Fibroblast of skin of left biceps (primary cell): Measurements from ENCODE around the gene POLA2.

Source experiments
- DNase-seq, 2 experiments: peaks; one replicate each; pipeline ENCODE4 v3.0.0-alpha.2; 2013; ENCODE audit warnings: low read depth in 2 of 2

Gene POLA2

DNA sequence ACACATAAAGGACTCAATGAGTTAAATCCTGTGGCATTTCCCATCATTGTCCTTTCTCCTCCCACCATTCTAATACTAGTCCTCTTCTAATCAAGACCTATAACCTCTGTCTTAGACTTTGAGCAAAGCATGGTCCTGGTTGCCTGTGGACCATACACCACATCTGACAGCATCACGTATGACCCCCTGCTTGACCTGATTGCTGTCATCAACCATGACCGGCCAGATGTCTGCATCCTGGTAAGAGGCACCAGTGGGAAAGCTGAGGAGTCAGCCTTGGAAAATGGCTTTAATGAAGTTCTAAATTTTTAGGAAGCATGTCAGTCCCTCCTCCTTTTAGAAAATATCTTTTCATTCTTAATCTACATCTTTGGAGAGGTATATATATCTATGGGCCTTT is 25.8 kb downstream of the POLA2 start:
- DNase-seq = no peak

DNA sequence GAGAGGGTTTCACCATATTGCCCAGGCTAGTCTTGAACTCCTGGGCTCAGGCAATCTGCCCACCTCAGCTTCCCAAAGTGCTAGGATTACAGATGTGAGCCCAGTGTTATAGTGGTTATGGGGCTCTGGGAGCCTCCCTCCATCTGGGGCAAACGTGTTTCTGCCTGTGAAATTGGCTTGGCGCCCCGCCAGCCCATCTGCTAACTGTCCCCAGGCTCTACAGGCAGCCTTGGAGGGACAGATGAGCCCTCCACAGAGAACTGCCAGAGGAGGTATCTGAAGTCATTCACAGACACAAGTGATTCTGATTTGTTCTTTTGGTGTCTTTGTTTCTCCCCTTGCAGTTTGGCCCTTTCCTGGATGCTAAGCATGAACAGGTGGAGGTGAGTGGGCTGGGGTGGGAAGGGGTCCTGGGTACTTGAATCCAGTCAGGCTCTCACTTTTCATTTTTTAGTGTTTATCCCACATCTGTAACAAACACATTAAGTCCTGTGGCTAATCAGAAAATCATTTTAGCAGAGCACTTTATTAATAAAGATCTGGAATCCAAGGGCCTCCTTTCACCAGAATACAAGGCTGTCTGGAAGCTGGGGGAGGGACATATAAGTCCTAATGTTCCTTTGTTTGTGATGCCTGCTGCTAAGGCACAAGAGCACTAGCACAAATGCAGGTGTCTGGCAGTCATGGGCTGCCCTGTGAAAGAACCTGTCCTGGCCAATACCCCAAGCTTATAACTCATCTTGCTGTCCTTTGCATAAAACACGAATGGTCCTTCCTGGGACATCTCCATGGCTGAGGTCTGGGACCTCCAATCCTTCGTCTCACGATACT is 27.2 kb downstream of the POLA2 start:
- no peak for DNase-seq

DNA sequence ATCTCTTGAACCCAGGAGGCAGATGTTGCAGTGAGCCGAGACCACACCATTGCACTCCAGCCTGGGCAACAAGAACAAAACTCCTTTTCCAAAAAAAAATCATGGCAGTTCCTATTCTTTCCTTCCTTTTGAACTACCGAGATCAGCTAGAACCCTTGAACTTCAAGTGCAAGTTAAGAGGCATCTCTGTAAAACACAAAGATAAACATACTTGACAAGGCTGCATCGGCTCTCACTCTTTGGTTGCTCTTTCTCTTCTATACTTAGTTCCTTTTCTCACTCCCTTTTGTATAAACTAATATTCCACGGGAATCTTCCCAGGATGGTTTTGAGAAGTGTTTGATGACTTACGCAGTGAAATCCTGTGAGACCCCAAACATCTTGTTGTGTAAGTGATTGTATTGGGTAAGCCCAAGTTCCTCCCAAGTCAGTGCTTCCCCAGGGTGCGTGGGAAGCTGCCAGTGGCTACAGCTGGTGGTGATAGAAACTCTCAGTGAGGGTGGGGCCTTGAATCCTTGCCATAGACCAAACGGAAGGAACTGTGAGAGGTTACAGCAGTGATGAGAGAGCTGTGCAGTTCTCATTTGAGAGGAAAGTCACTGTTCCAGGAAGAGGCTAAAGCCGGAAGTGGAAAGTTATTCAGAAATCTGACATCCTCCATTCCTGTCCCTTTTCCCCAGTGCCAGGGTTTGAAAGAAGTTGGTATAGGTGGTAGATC is 28.8 kb downstream of the POLA2 start:
- DNase-seq = peak; percentile 98

DNA sequence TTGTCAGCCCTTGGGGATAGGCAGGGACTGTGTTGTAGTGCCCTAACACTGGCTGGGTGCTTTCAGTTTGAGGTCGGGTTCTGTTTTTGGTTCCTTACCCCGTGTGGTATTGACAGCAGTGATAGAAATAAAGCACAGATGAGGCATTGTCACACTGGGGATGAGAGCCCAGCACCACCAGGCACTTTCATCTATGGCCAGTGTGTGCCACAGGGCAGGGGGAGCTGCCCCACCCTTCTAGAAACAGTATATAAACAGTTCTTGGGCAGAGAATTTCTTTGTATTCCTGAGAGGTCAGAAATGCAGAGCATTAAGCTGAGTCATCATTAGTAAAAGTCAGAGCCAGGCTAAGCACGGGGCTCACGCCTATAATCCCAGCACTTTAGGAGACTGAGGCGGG is 29.9 kb downstream of the POLA2 start:
- DNase-seq = peak in 1 of 2 experiments; percentile 42

DNA sequence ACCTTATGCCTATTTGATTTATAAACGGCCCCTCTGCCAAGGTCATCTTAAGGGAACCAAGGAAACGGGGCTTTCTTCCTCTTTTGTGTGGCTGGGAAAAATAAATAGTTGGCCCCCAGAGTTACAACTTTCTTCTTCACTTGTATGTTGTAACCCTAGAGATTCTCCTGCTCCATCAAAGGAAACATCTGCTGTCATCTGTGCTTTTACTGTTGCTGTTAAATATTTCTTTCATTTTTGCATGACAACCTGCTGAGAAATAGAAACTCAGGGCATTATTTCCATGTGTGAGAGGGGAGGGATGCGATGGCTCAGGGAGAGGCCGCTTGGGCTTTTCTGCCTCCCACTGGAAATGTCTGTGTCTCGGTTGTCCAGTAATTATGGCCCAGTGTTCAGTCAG is 31.1 kb downstream of the POLA2 start:
- DNase-seq = no peak

DNA sequence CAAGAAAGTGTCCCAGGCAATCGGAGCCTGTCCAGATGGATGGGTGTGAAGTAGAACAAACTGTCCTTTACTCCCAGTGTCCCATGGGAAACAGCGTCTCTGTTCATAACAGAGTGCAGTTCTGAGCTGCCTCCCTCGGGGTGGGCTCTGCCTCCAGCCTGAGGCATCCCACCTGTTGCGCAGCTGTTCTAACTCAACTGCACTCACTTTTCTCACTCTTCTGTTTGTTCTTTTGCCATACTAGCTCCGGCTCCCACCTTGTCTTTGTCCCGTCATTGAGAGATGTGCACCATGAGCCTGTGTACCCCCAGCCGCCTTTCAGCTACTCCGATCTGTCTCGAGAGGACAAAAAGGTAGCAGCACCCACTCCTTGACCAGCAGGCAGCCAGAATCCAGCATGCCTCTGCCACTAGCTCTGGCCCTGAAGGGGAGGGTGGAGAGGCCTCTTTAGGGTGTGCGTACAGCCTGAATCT is 32.2 kb downstream of the POLA2 start:
- DNase-seq = no peak

DNA sequence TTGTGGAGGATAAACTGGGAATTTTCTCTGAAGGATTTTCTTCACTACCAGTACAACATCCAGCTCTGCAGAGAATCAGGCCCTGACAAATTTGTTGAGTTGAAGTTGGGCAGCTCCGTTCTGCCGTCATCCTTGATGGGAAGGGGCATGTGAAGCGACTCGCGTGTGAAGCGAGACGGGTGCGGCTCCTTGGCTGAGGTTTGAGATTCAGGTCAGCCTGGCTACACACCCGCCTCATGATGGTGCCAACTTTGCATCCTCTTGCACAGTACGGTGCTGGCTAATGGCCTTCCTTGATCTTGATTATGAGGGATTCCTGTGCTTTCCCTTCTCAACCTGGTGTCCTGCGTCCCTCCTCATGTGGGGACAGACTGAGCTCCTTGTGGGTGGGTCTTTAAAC is 33.2 kb downstream of the POLA2 start:
- DNase-seq = no peak

DNA sequence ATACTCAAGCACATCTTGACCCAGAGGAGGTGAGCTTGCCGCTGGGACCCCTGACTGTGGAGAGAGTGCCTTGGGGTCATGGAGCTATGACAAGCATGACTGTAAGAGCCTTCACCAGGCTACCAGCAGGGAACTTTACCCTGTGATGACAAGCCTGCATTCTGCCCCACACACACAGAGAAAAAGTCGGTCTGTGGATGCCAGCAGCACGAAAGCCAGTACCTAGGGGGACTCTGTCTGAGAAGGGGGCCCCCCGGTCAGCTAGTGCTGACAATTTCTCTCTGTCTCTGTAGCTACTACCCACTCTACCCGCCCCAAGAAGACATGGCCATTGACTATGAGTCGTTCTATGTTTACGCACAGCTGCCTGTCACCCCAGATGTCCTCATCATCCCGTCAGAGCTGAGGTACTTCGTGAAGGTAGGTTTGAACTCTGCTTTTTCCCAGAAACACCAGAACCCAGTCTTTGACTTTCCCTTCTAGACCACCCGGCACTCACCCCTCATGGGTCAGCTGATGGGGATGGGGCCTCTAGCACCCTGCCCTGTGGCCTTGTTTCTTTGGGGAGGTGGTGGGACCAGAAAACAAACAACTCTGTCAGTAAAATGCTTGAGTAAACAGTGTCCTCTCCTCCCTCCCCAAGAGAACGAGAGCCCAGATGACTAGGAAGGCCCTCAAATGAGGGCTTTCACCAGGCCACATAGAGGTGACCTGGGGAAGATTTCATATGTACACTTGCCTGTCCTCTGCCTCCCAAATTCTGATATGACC is 34.0 kb downstream of the POLA2 start:
- no peak for DNase-seq

DNA sequence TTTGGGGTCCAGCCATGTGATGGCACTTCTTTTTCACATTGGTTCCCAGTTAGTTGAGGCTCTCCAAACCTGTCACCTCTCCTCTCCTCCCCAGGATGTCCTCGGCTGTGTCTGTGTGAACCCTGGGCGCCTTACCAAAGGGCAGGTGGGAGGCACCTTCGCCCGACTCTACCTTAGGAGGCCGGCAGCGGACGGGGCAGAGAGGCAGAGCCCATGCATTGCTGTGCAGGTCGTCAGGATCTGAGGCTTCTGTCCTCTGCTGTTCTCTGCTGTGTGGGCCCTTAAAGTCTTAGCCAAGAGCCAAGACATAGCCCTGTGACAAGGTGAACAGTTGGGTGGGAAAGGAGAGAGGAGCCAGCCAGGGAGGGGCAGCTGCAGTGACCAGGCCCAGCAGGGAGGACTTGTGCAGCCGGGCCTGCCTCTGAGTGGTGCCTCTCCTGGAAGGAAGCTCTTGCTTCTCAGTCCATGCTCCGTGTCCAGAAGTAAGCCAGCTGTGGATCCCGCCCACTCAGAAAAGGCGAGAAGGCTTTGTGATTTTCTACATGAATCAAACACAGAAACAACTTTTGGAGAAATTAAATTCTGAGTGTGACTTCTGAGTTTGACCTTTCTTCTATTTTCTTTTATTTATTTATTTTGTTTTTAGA is 35.4 kb downstream of the POLA2 start:
- DNase-seq = no peak

DNA sequence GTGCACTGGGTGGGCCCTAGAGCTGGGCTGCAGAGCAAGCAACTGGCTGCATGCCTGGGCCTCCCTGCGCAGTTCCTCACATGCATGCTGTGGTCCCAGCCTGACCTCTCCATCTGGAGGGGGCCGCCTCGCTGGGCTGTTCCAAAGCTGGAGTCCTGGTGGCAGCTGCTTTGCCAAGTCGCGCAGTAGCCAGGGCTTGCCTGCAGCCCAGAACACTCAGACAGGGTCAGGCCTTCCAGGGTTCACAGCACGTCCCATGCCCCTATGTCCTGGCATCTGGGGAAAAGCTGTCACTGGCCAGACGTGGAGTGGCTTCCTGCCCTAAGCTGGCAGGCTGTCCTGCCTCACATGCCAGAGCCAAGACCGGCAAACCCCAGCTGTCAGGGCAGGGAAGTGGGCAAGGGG is 36.4 kb downstream of the POLA2 start:
- no peak for DNase-seq

DNA sequence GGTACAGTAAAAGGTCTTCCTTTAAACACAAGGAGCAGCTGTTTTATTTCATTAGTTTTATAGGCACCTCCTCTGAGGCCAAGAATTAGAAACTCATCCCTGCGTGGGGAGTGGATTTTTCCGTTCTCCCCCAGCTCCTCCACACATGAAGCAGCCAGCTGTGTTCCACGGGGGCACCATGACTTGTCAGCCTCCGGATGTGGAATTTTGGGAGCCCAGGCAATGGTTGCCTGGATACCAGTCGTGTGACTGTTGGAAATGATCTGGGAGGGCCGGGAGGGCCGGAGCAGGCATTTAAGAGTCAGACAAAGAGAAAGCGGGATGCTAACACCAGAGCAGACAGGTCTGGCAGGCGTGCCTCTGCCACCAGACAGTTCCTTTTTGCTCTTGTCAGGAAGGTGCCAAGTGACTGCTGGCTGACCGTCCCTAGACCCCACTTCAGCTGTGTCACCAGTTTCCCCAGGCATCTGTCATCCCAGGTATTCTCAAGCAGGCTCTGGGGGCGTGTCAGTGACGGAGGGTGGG is 37.0 kb downstream of the POLA2 start:
- DNase-seq = no peak

DNA sequence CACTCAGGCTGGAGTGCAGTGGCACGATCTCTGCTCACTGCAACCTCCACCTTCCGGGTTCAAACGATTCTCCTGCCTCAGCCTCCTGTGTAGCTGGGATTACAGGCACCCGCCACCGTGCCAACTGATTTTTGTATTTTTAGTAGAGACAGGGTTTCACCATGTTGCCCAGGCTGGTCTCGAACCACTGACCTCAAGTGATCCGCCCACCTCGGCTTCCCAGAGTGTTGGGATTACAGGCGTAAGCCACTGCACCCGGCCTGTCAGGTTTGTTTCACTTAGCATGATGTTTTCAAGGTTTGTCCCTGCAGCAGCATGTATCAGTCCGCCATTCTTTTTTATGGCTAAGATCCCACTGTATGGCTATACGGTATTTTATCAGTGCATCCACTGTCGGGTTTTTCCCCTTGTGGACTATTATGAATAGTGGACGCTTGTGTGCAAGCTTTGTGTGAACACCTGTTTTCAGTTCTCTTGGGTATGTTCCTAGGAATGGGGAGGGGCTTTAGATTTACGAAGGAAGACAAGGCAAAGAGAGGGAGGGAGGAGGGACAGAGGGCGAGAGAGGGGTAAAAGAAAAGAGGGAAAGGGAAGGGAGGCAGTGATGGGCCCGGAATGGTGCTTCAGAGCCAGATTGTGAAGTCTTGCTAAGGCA is 39.0 kb downstream of the POLA2 start:
- DNase-seq = no peak

DNA sequence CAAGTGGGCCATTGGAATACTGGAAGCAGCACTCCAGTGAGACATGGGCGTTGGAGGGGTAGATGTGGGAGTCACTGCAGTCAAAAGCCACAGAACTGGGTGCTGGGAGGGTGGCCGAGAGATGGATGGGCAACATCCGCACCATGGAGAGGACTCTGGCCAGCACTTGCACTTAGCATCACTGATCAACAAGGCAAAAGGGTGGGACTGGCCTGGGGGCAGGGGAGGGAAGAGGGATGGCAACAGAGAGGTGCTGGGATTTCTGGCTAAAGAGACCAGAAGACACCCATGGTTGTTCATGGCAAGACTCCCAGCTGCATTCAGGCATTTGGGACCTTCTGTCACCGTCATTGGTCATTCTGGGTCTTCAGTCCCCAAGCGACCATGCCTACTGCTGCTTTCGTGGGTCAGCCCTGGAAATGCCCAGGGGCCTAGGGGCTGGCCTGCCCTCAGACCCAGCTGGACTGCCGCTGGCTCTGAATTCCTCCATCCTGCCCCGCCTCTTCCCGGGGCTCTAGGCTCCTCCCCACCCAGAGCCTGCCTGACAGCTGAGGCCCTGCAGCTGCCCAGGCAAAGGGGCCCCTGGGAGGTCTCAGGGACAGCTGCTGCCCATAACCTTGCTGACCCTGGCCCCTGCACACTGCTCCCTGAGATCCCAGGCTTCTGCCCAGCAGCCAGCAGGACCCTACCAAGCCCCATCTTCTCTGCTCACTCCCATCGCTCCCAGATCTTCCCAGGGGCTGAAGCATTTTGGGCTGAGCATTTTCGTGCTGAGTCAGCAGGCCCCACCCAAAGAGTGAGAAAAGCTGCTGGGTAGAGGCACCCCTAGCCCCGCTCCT is 39.9 kb downstream of the POLA2 start:
- DNase-seq = no peak

DNA sequence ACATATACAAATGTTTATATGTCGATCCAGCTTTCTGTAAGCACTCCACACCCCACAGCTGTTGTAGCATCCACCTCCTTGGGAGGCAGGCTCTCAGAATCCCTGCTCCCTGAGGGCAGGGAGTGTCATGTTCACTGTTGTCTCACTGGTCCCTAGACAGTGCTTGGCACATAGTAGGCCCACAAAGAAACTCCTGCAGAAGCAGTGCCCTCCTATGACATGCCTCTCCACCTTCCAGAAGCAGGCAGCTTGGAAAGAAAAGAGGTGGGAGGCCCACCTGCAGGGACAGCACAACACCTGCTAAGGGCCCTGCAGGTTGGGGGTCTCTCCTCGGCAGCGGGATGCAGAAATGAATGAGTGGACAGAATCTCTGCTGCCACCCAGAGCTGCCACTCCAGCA is 41.8 kb downstream of the POLA2 start:
- DNase-seq = no peak

DNA sequence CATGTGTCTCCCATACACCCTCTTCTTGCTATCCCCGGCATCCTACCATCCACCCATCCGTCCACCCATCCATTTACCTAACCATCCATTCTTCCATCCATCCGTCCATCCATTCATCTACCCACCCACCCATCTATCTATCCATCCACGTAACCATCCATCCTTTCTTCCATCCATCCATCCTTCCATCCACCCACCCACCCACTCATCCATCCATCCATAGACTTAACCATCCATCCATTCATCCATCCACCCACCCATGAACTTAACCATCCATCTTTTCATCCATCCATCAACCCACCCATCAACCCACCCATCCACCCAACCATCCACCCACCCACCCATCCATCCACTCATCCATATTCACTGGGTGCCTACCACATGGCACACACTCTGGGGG is 42.3 kb downstream of the POLA2 start:
- no peak for DNase-seq

DNA sequence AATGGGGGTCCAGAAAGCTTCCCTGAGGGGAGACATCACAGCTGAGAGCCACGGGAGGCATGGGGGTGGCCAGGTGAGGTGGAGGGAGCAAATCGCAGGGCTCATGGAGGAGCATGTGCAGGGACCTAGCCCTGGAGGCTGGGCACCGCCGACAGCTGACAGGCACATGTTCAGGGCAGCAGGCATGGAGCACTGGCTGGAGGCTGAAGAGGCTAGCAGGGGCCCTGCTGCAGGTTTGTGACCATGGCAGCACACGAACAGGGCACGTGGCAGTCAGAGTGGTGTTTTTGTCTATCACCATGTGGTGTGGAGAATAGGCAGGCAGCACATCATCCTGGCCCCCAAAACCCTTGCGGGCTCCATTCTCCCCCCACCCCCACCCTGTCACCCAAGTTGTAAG is 42.9 kb downstream of the POLA2 start:
- DNase-seq = no peak

DNA sequence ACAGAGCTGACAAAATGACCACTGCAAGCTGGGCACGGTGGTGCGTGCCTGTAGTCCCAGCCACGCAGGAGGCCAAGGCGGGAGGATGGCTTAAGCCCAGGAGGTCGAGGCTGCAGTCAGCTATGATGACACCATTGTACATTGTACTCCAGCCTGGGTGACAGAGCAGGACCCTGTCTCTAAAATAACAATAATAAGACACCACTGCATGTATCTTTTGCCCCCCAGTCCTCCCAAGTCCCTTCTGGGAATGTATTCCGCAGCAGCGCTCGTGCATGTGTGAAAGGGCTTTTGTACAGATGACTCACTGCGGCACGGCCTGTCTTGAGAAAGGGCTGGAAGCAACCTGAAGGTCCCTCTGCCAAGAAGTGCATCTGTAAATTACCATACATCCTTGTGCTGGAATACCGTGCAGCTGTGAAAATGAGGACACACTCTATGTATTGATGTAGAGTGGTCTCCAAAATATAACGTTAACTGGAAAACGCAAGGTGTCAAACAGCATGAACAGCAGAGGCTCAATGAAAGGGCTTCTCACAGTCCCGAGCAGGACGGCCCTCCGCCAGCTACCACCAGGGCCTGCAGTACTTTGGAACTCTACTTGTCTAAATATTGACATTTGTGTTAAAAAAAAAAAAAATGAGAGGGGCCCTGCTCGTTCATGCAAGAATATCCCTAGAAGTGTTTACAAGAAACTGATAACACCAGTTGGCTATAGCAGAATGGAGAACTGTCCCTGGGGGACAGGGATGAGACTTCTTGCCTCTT is 43.9 kb downstream of the POLA2 start:
- no peak for DNase-seq

DNA sequence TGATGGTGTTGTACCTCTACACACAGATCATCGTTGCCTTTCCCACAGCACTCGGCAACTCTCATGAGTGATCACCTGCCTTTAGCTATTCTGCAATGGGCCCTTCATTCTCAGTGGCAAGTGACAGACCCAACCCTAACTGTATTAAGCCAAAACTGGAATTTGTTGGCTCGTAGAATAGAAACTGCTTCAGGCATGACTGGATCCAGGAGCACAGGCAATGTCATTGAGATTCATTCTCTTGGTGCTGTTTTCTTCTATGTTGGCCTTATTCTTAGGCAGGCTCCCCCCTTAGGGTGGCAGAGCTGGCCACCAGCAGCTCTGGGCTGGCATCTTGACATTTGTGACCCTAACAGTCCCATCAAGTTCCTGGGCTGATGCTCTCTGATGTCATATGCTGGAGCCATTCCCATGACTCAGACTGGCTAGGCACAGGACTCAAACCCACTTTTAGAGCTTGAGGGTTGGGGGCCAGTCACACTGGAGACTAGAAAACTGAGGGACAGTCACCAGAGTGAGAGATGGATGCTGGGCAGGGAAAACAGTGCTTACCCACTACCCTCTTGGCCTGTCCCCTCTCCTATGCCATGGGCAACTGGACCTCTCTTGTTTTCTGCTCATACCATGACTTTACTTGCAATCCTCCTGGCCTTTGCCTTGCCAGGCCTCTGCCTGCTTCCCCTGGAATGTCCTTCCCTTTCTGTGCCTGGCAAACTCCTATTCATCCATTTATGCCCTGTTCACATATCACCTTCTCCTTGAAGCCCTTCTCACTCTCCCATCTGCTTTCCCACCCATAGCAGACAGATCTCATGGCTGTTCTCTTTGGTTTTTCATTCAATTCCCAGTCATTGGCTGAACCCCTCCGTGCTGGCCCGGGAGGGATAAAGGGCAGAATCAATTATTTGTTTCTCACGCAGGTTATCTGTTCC is 45.8 kb downstream of the POLA2 start:
- DNase-seq = no peak
